ENCODE data around the gene RAB5IF. TPM values are rescaled to one million over a fixed set of nuclear protein-coding genes. Genes with fewer than 3 reads are reported as not detected.

RAB5IF gene
- total and polyA plus RNA-seq, 10 of the 15 experiments (the other 5 are each of a cell fraction or from before 2014, with no cell fraction given): 19.4 to 246 (median 92.0) TPM

DNA sequence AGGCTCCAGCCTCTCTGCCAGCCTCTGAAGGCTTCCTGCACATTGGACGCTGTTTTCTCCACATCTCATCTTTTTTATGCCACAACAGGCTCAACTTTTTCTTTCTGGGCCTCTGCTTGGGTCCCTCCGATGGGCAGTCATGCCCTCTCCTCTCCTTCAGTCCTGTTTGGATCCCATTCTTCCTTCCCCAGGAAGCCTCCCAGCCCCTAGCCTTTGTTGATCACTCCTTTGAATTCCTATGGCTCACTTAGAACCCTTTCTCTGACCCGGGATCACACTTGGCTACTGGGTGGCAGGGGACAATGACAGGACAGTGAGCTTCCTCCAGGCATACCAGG, 35.9 kb downstream of the RAB5IF start (continued):
- TF ChIP-seq, protein P1, sequence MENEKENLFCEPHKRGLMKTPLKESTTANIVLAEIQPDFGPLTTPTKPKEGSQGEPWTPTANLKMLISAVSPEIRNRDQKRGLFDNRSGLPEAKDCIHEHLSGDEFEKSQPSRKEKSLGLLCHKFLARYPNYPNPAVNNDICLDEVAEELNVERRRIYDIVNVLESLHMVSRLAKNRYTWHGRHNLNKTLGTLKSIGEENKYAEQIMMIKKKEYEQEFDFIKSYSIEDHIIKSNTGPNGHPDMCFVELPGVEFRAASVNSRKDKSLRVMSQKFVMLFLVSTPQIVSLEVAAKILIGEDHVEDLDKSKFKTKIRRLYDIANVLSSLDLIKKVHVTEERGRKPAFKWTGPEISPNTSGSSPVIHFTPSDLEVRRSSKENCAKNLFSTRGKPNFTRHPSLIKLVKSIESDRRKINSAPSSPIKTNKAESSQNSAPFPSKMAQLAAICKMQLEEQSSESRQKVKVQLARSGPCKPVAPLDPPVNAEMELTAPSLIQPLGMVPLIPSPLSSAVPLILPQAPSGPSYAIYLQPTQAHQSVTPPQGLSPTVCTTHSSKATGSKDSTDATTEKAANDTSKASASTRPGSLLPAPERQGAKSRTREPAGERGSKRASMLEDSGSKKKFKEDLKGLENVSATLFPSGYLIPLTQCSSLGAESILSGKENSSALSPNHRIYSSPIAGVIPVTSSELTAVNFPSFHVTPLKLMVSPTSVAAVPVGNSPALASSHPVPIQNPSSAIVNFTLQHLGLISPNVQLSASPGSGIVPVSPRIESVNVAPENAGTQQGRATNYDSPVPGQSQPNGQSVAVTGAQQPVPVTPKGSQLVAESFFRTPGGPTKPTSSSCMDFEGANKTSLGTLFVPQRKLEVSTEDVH (IDR thresholded peaks at IDR 0.05; ENCODE audit: low read depth, partially characterized antibody): no peak
- no peak for TF ChIP-seq TCF7 (IDR thresholded peaks at IDR 0.05; ENCODE audit: borderline replicate concordance)
- no peak for TF ChIP-seq NFYB (IDR thresholded peaks at IDR 0.05; ENCODE audit: insufficient read depth, low read depth, low read length)
- TF ChIP-seq PAX8 (IDR thresholded peaks at IDR 0.05): no peak
- no peak for TF ChIP-seq IKZF2 (IDR thresholded peaks at IDR 0.05)
- no peak for TF ChIP-seq GABPA (IDR thresholded peaks at IDR 0.05; ENCODE audit: low read depth)
- TF ChIP-seq, protein P2, sequence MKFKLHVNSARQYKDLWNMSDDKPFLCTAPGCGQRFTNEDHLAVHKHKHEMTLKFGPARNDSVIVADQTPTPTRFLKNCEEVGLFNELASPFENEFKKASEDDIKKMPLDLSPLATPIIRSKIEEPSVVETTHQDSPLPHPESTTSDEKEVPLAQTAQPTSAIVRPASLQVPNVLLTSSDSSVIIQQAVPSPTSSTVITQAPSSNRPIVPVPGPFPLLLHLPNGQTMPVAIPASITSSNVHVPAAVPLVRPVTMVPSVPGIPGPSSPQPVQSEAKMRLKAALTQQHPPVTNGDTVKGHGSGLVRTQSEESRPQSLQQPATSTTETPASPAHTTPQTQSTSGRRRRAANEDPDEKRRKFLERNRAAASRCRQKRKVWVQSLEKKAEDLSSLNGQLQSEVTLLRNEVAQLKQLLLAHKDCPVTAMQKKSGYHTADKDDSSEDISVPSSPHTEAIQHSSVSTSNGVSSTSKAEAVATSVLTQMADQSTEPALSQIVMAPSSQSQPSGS (IDR thresholded peaks at IDR 0.05; ENCODE audit: low read length): no peak
- TF ChIP-seq, protein P3, sequence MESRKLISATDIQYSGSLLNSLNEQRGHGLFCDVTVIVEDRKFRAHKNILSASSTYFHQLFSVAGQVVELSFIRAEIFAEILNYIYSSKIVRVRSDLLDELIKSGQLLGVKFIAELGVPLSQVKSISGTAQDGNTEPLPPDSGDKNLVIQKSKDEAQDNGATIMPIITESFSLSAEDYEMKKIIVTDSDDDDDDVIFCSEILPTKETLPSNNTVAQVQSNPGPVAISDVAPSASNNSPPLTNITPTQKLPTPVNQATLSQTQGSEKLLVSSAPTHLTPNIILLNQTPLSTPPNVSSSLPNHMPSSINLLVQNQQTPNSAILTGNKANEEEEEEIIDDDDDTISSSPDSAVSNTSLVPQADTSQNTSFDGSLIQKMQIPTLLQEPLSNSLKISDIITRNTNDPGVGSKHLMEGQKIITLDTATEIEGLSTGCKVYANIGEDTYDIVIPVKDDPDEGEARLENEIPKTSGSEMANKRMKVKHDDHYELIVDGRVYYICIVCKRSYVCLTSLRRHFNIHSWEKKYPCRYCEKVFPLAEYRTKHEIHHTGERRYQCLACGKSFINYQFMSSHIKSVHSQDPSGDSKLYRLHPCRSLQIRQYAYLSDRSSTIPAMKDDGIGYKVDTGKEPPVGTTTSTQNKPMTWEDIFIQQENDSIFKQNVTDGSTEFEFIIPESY (IDR thresholded peaks at IDR 0.05): no peak
- TF ChIP-seq ZNF274 (IDR thresholded peaks at IDR 0.05; ENCODE audit: insufficient read depth, insufficient read length): no peak
- TF ChIP-seq SUZ12 (IDR thresholded peaks at IDR 0.05; ENCODE audit: unreplicated experiment): no peak
- TF ChIP-seq, protein P4, sequence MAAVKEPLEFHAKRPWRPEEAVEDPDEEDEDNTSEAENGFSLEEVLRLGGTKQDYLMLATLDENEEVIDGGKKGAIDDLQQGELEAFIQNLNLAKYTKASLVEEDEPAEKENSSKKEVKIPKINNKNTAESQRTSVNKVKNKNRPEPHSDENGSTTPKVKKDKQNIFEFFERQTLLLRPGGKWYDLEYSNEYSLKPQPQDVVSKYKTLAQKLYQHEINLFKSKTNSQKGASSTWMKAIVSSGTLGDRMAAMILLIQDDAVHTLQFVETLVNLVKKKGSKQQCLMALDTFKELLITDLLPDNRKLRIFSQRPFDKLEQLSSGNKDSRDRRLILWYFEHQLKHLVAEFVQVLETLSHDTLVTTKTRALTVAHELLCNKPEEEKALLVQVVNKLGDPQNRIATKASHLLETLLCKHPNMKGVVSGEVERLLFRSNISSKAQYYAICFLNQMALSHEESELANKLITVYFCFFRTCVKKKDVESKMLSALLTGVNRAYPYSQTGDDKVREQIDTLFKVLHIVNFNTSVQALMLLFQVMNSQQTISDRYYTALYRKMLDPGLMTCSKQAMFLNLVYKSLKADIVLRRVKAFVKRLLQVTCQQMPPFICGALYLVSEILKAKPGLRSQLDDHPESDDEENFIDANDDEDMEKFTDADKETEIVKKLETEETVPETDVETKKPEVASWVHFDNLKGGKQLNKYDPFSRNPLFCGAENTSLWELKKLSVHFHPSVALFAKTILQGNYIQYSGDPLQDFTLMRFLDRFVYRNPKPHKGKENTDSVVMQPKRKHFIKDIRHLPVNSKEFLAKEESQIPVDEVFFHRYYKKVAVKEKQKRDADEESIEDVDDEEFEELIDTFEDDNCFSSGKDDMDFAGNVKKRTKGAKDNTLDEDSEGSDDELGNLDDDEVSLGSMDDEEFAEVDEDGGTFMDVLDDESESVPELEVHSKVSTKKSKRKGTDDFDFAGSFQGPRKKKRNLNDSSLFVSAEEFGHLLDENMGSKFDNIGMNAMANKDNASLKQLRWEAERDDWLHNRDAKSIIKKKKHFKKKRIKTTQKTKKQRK (IDR thresholded peaks at IDR 0.05; ENCODE audit: low read depth, low read length): no peak

All from GM12878 (cell line).